ENCODE results near the gene RBL2. TPM values are rescaled to one million over a fixed set of nuclear protein-coding genes. Genes with fewer than 3 reads are reported as not detected.
"Not testable (repeated sequence)": the region's sequence is repeated elsewhere in the genome, so short reads cannot be mapped to it uniquely, and the experiment has no call there.

The RBL2 gene
- polyA plus RNA-seq, 1 donor from 2014 or later, result 146 TPM

DNA sequence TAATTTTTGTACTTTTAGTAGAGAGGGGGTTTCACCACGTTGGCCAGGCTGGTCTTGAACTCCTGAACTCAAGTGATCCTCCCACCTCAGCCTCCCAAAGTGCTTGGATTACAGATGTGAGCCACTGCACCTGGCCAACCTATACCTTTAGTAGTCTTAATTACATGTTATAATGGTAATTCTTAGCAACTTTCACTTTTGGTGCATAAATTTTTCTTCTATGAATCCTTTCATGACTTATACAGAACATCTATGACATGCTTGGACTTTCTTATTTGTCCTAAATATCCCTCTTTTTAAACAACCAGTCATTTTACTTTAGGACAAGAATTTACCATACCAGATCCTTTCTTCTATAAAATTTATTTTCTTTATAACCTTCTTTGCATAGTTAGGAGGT lies 10.3 kb upstream of the RBL2 start:
- H3K36me3 ChIP-seq (ENCODE audit: insufficient read depth, low read length); H3K4me3 ChIP-seq (ENCODE audit: low read length); H4K20me1 ChIP-seq (ENCODE audit: insufficient read depth); H3K27me3 ChIP-seq (ENCODE audit: insufficient read depth, low read depth, low read length); H3K9me2 ChIP-seq (ENCODE audit: insufficient read depth, low read length); H3K79me2 ChIP-seq (replicated peaks; ENCODE audit: insufficient read depth, low read length); H3F3A ChIP-seq (ENCODE audit: insufficient read depth, low read length, poor library complexity, severe bottlenecking); H2AFZ ChIP-seq (ENCODE audit: low read depth, low read length); H3K27ac ChIP-seq (ENCODE audit: low read length); H3K4me2 ChIP-seq (ENCODE audit: low read length); H3K9ac ChIP-seq (ENCODE audit: low read length); H3K9me3 ChIP-seq (ENCODE audit: low read length): not testable (repeated sequence)

DNA sequence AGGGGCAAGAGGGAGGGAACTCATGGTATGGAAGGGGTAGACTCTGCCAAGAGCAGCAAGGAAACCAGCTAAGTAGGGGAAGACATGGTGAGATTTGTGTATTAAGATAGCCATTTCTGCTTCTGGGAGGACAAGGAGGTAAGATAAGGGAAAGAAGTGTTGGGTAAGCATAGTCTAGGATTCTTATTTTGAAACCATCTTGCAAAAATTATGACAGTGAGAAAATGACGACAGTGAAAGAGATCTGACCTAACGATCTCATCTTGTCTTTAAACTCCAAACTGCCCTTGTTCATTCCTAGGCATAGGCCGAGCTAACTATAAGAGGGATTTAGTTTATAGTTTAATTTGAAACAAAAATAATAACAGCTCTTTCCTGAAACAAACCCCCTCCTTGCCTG lies 5.6 kb upstream of the RBL2 start:
- Histone ChIP-seq H3K79me2 (replicated peaks; ENCODE audit: insufficient read depth, low read length) (no peaks in the 10 kb centered on the region), H4K20me1 (ENCODE audit: insufficient read depth) (no peaks in the 10 kb centered on the region), H3K27me3 (ENCODE audit: insufficient read depth, low read depth, low read length) (no peaks in the 10 kb centered on the region), H3K4me3 (ENCODE audit: low read length) (no peak overlapping the region), H3K9ac (ENCODE audit: low read length) (no peak overlapping the region), H3K4me2 (ENCODE audit: low read length) (no peak overlapping the region), H2AFZ (ENCODE audit: low read depth, low read length) (no peak overlapping the region), H3K27ac (ENCODE audit: low read length) (no peak overlapping the region), H3F3A (ENCODE audit: insufficient read depth, low read length, poor library complexity, severe bottlenecking) (no peaks in the 10 kb centered on the region), H3K36me3 (ENCODE audit: insufficient read depth, low read length) (no peaks in the 10 kb centered on the region), H3K9me2 (ENCODE audit: insufficient read depth, low read length) (no peaks in the 10 kb centered on the region), H3K9me3 (ENCODE audit: low read length) (no peaks in the 10 kb centered on the region)
- TF ChIP-seq, protein P1, sequence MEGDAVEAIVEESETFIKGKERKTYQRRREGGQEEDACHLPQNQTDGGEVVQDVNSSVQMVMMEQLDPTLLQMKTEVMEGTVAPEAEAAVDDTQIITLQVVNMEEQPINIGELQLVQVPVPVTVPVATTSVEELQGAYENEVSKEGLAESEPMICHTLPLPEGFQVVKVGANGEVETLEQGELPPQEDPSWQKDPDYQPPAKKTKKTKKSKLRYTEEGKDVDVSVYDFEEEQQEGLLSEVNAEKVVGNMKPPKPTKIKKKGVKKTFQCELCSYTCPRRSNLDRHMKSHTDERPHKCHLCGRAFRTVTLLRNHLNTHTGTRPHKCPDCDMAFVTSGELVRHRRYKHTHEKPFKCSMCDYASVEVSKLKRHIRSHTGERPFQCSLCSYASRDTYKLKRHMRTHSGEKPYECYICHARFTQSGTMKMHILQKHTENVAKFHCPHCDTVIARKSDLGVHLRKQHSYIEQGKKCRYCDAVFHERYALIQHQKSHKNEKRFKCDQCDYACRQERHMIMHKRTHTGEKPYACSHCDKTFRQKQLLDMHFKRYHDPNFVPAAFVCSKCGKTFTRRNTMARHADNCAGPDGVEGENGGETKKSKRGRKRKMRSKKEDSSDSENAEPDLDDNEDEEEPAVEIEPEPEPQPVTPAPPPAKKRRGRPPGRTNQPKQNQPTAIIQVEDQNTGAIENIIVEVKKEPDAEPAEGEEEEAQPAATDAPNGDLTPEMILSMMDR (IDR thresholded peaks at IDR 0.05; ENCODE audit: poor library complexity, severe bottlenecking), result no peak
- TF ChIP-seq EZH2 (IDR thresholded peaks at IDR 0.05; ENCODE audit: borderline replicate concordance, insufficient read depth, low read length, poor library complexity, severe bottlenecking) (no peak), SMC3 (conservative IDR thresholded peaks at IDR 0.05; ENCODE audit: poor library complexity) (no peak), POLR2AphosphoS5 (IDR thresholded peaks at IDR 0.05) (no peak), MXI1 (conservative IDR thresholded peaks at IDR 0.05; ENCODE audit: poor library complexity, severe bottlenecking) (no peak), TAF1 (IDR thresholded peaks at IDR 0.05; ENCODE audit: low read depth) (no peak)
- TF ChIP-seq, protein P2, sequence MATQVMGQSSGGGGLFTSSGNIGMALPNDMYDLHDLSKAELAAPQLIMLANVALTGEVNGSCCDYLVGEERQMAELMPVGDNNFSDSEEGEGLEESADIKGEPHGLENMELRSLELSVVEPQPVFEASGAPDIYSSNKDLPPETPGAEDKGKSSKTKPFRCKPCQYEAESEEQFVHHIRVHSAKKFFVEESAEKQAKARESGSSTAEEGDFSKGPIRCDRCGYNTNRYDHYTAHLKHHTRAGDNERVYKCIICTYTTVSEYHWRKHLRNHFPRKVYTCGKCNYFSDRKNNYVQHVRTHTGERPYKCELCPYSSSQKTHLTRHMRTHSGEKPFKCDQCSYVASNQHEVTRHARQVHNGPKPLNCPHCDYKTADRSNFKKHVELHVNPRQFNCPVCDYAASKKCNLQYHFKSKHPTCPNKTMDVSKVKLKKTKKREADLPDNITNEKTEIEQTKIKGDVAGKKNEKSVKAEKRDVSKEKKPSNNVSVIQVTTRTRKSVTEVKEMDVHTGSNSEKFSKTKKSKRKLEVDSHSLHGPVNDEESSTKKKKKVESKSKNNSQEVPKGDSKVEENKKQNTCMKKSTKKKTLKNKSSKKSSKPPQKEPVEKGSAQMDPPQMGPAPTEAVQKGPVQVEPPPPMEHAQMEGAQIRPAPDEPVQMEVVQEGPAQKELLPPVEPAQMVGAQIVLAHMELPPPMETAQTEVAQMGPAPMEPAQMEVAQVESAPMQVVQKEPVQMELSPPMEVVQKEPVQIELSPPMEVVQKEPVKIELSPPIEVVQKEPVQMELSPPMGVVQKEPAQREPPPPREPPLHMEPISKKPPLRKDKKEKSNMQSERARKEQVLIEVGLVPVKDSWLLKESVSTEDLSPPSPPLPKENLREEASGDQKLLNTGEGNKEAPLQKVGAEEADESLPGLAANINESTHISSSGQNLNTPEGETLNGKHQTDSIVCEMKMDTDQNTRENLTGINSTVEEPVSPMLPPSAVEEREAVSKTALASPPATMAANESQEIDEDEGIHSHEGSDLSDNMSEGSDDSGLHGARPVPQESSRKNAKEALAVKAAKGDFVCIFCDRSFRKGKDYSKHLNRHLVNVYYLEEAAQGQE (IDR thresholded peaks at IDR 0.05; ENCODE audit: borderline replicate concordance), result no peak

DNA sequence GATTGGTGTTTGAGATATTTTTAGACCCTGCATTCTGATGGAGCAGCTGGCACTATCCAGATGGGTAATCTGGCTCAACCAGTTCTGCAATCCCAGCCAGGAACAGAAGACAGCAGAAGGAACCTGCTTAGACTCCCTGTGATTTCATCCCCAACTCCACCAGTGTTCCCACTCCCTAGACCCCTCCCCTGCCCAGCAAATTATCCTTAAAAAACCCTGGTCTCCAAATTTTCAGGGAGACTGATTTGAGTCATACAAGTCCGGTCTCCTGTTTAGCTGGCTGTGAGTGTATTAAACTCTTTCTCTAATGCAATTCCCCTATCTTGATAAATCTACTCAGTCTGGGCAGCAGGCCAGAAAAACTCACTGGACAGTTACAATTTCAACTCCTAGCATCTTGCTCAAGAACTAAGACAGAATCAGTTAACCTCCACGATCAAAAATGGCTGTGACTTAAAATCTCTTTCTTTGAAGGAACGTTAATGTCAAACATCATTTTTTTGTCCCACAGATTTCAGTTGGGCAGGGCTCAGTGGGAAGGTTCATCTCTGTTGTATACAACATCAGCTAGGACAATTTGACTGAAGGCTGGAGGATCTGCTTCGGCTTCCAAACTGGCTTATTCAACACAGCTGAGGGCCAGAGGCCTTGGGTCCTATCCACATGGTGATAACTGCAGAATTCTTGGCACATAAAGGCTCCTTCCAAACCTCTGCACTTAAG lies 4.9 kb upstream of the RBL2 start:
- Histone ChIP-seq H3K27me3 (ENCODE audit: insufficient read depth, low read depth, low read length) (no peaks in the 10 kb centered on the region), H3K9ac (ENCODE audit: low read length) (no peak overlapping the region), H3K9me2 (ENCODE audit: insufficient read depth, low read length) (no peaks in the 10 kb centered on the region), H3F3A (ENCODE audit: insufficient read depth, low read length, poor library complexity, severe bottlenecking) (no peaks in the 10 kb centered on the region), H2AFZ (ENCODE audit: low read depth, low read length) (no peak overlapping the region), H3K9me3 (ENCODE audit: low read length) (no peaks in the 10 kb centered on the region), H3K4me2 (ENCODE audit: low read length) (no peak overlapping the region), H3K27ac (ENCODE audit: low read length) (no peak overlapping the region), H3K36me3 (ENCODE audit: insufficient read depth, low read length) (no peaks in the 10 kb centered on the region), H4K20me1 (ENCODE audit: insufficient read depth) (no peaks in the 10 kb centered on the region), H3K79me2 (replicated peaks; ENCODE audit: insufficient read depth, low read length) (no peaks in the 10 kb centered on the region), H3K4me3 (ENCODE audit: low read length) (no peak overlapping the region)
- TF ChIP-seq POLR2AphosphoS5 (IDR thresholded peaks at IDR 0.05) (no peak), RAD21 (conservative IDR thresholded peaks at IDR 0.05) (no peak), SMC3 (conservative IDR thresholded peaks at IDR 0.05; ENCODE audit: poor library complexity) (no peak)

All from neural cell (in vitro differentiated cells).